Lower lobe of right lung (tissue), 2 donors: ENCODE data around the gene MAP7. TPM values are rescaled to one million over a fixed set of nuclear protein-coding genes. Genes with fewer than 3 reads are reported as not detected.
A peak's percentile ranks its signal among the peaks of the same experiment; 100 is the strongest.
"Not testable (repeated sequence)": the region's sequence is repeated elsewhere in the genome, so short reads cannot be mapped to it uniquely, and the experiment has no call there.

Experiments
- ATAC-seq, 2 donors: fragments of 200-7000 bp; cut with Tn5 transposase; one replicate each; pipeline ENCODE4 v1.9.1; 2020 to 2022; ENCODE audit warnings: mild to moderate bottlenecking in 2 of 2, moderate library complexity in 2 of 2
- DNase-seq: peaks from one replicate; pipeline ENCODE4 v3.0.0-alpha.2; 2020
- H3K27ac ChIP-seq: fragments of 200-600 bp; one replicate; pipeline ENCODE4 v1.8.0; 2022
- H3K27me3 ChIP-seq: fragments of 200-600 bp; one replicate; pipeline ENCODE4 v1.8.0; 2022; ENCODE audit warnings: low read depth
- H3K36me3 ChIP-seq: fragments of 200-600 bp; one replicate; pipeline ENCODE4 v1.8.0; 2022; ENCODE audit warnings: mild to moderate bottlenecking
- H3K4me1 ChIP-seq: fragments of 200-600 bp; one replicate; pipeline ENCODE4 v1.8.0; 2022
- H3K4me3 ChIP-seq: fragments of 200-600 bp; one replicate; pipeline ENCODE4 v1.8.0; 2022; ENCODE audit warnings: mild to moderate bottlenecking
- H3K9me3 ChIP-seq: fragments of 200-600 bp; one replicate; pipeline ENCODE4 v1.8.0; 2022
- intact Hi-C: fragments of 100-400 bp; cut with DNase I; formaldehyde crosslinking; loops from one replicate; pipeline ENCODE4 v1.11.0; 2022
- total RNA-seq: library from RNA; stranded (reverse); fragmentation: NEBNext Ultra II Directional; extraction: Animal tissue kit (Norgen Biotek cat#: 25700); gene quantifications from one replicate; pipeline ENCODE4 v1.2.1, GENCODE V29; 2021
- TF ChIP-seq, protein P1 (sequence below): fragments of 200-600 bp; IDR thresholded peaks from one replicate; pipeline ENCODE4 v1.8.0; 2022; ENCODE audit warnings: antibody characterized with exemption, mild to moderate bottlenecking
- donor health status: DM: no; HTN: yes; CAD: no; lungs with severe emphysema.

The MAP7 gene
- total RNA-seq, 1 donor from 2014 or later = 18.3 TPM

- TF ChIP-seq, protein P1, sequence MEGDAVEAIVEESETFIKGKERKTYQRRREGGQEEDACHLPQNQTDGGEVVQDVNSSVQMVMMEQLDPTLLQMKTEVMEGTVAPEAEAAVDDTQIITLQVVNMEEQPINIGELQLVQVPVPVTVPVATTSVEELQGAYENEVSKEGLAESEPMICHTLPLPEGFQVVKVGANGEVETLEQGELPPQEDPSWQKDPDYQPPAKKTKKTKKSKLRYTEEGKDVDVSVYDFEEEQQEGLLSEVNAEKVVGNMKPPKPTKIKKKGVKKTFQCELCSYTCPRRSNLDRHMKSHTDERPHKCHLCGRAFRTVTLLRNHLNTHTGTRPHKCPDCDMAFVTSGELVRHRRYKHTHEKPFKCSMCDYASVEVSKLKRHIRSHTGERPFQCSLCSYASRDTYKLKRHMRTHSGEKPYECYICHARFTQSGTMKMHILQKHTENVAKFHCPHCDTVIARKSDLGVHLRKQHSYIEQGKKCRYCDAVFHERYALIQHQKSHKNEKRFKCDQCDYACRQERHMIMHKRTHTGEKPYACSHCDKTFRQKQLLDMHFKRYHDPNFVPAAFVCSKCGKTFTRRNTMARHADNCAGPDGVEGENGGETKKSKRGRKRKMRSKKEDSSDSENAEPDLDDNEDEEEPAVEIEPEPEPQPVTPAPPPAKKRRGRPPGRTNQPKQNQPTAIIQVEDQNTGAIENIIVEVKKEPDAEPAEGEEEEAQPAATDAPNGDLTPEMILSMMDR = no peak
Measured at GRCh38 chr6:136403110-136403980, 146.9 kb downstream of the MAP7 start.

DNA sequence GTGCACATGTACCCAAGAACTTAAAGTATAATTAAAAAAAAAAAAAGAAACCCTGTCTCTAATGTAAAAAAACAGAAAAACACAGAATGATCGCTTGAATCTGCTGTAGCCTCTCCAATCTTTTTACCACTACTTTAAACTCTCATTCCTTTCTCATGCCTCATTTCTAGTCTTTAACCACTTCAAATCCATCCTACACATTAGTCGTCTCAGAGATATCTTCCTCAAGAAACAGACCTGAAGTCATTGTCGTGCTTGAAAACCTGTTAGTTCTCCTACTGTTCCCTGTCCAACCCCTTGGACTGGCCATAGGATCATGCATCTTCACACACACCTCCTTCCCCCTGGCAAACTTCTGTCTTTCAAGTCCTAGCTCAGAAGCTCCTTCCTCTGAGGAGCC lies 148.5 kb downstream of the MAP7 start:
- Histone ChIP-seq H3K4me1 (no peaks in the 10 kb centered on the region), H3K4me3 (no peak overlapping the region), H3K27ac (no peak overlapping the region), H3K9me3 (no peaks in the 10 kb centered on the region), H3K27me3 (no peaks in the 10 kb centered on the region), H3K36me3 (no peaks in the 10 kb centered on the region)
- TF ChIP-seq, protein P1 = no peak
- DNase-seq (no peak), ATAC-seq (no peak)
- intact Hi-C loops = no loop called here

More at GRCh38 chr6:136403110-136403980, 146.9 kb downstream of the MAP7 start:
- no peaks in the 10 kb centered on the region for H3K36me3 ChIP-seq
- H3K27ac ChIP-seq = no peak overlapping the region
- no peaks in the 10 kb centered on the region for H3K27me3 ChIP-seq
- H3K9me3 ChIP-seq = no peaks in the 10 kb centered on the region
- DNase-seq = no peak
- peaks cover 2% of the 10 kb centered on the region for H3K4me1 ChIP-seq
- intact Hi-C loops = no loop called here
- peak in 1 of 2 donors; percentile 54 for ATAC-seq
- no peak overlapping the region for H3K4me3 ChIP-seq

DNA sequence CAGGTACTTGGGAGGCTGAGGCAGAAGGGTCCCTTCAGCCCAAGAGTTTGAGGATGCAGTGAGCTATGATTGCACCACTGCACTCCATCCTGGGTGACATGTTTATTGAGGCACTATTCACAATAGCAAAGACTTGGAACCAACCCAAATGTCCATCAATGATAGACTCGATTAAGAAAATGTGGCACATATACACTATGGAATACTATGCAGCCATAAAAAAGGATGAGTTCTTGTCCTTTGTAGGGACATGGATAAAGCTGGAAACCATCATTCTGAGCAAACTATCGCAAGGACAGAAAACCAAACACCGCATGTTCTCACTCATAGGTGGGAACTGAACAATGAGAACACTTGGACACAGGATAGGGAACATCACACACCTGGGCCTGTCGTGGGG lies 149.0 kb downstream of the MAP7 start:
- H3K27me3 ChIP-seq, H3K4me1 ChIP-seq, H3K36me3 ChIP-seq, DNase-seq, H3K9me3 ChIP-seq, H3K27ac ChIP-seq, intact Hi-C loops, H3K4me3 ChIP-seq, ATAC-seq: not testable (repeated sequence)

- DNase-seq (no peak), ATAC-seq (no peak)
- intact Hi-C loops = no loop called here
- H3K36me3 ChIP-seq = no peaks in the 10 kb centered on the region
- H3K4me1 ChIP-seq = no peaks in the 10 kb centered on the region
- no peaks in the 10 kb centered on the region for H3K9me3 ChIP-seq
- no peak overlapping the region for H3K27ac ChIP-seq
- H3K27me3 ChIP-seq = no peaks in the 10 kb centered on the region
- TF ChIP-seq, protein P1 = no peak
- H3K4me3 ChIP-seq = no peak overlapping the region
Measured at GRCh38 chr6:136398453-136398852, 151.8 kb downstream of the MAP7 start.

GRCh38 chr6:136396908-136397307 lies 153.3 kb downstream of the MAP7 start:
- Histone ChIP-seq H3K36me3 (no peaks in the 10 kb centered on the region), H3K9me3 (no peaks in the 10 kb centered on the region), H3K4me1 (no peaks in the 10 kb centered on the region), H3K27ac (no peak overlapping the region), H3K4me3 (no peak overlapping the region), H3K27me3 (no peaks in the 10 kb centered on the region)
- no peak for ATAC-seq
- intact Hi-C loops = no loop called here
- DNase-seq = no peak
- TF ChIP-seq, protein P1 = no peak

DNA sequence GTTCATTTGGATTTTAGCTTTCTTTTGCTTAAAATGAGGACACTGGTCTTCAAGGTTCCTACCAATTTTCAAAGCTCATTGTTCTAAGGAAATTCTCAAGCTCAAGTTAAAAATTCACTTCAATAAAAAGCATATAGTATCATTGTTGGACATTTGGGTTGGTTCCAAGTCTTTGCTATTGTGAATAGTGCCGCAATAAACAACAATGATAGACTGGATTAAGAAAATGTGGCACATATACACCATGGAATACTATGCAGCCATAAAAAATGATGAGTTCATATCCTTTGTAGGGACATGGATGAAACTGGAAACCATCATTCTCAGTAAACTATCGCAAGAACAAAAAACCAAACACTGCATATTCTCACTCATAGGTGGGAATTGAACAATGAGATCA lies 159.3 kb downstream of the MAP7 start:
- H3K27me3 ChIP-seq, H3K4me1 ChIP-seq, H3K27ac ChIP-seq, H3K36me3 ChIP-seq, ATAC-seq, H3K4me3 ChIP-seq, intact Hi-C loops, H3K9me3 ChIP-seq, DNase-seq: not testable (repeated sequence)
